SU-DHL-6 (cell line): Measurements from ENCODE around the gene PPTC7.

Experiments used
- CTCF ChIP-seq: fragments of 200-600 bp; sonication (generic); IDR thresholded peaks from one replicate; pipeline ENCODE4 v1.5.1; 2017; ENCODE audit warnings: antibody characterized with exemption, mild to moderate bottlenecking, low read length, moderate library complexity; ENCODE audit not compliant: insufficient read depth, poor library complexity, severe bottlenecking
- EZH2phosphoT487 ChIP-seq: fragments of 200-600 bp; sonication (generic), shearing (Covaris generic); conservative IDR thresholded peaks from 2 replicates; pipeline ENCODE4 v1.6.1; 2018; ENCODE audit warnings: mild to moderate bottlenecking, antibody characterized with exemption, low read length, moderate library complexity, mixed read lengths

GRCh38 chr12:110590806-110591326 is 7.7 kb upstream of the PPTC7 start:
- TF ChIP-seq EZH2phosphoT487 (no peak), CTCF (no peak)
